ENCODE results near the gene TRIM63. TPM values are rescaled to one million over a fixed set of nuclear protein-coding genes. Genes with fewer than 3 reads are reported as not detected.
"Not testable (repeated sequence)": the region's sequence is repeated elsewhere in the genome, so short reads cannot be mapped to it uniquely, and the experiment has no call there.

TRIM63 gene
- total RNA-seq, 1 experiment from 2014 or later, result not detected

DNA sequence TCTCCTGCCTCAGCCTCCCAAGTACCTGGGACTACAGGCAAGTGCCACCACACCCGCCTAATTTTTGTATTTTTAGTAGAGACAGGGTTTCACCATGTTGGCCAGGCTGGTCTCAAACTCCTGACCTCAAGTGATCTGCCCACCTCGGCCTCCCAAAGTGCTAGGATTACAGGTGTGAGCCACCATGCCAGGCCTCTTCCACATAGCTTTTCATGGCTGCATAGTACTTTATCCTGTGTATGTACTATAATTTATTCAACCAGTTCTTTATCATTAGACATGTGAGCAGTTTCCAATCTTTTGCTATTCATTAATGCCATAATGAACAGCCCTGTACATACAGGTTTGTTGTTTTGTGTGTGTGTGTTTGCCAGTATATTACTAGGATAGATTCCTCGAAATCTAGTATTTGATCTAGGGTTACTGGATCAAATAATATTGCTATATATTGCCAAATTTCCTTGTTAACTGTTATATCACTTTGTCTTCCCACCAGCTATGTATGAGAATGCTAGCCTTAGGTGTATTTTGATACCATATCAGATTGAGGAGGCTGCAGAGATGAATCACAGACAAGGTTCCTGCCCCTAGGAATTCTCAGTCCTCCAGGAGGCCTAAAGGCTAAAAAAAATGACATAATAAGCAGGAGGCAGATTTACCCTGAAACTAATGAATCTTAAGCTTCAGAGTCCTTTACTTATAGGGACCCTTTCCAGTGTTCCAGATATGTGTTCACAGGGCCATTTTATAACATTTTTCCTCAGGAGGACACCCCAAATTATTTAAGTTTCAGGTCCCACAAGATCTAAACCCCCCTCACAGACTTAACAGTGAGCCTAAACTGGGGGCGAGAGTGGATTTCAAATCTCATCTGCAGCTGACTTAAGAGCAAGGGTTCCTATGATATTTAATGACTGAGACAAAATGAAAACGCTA, 42.1 kb upstream of the TRIM63 start:
- Histone ChIP-seq H3K4me3 (ENCODE audit: low read depth, low read length, poor library complexity, severe bottlenecking) (peak overlapping the region; percentile 99), H3K36me3 (ENCODE audit: insufficient read depth, low read length, poor library complexity, severe bottlenecking) (peaks cover 7% of the 10 kb centered on the region), H3K27ac (ENCODE audit: low read depth, low read length, poor library complexity, severe bottlenecking) (no peak overlapping the region), H3K9me3 (ENCODE audit: low read depth, low read length, poor library complexity, severe bottlenecking) (no peaks in the 10 kb centered on the region), H3K27me3 (replicated peaks; ENCODE audit: insufficient read depth, low read depth, low read length, poor library complexity) (no peaks in the 10 kb centered on the region), H3K4me1 (ENCODE audit: insufficient read depth, low read length, poor library complexity, severe bottlenecking) (peaks cover 9% of the 10 kb centered on the region)
- TF ChIP-seq, protein P1, sequence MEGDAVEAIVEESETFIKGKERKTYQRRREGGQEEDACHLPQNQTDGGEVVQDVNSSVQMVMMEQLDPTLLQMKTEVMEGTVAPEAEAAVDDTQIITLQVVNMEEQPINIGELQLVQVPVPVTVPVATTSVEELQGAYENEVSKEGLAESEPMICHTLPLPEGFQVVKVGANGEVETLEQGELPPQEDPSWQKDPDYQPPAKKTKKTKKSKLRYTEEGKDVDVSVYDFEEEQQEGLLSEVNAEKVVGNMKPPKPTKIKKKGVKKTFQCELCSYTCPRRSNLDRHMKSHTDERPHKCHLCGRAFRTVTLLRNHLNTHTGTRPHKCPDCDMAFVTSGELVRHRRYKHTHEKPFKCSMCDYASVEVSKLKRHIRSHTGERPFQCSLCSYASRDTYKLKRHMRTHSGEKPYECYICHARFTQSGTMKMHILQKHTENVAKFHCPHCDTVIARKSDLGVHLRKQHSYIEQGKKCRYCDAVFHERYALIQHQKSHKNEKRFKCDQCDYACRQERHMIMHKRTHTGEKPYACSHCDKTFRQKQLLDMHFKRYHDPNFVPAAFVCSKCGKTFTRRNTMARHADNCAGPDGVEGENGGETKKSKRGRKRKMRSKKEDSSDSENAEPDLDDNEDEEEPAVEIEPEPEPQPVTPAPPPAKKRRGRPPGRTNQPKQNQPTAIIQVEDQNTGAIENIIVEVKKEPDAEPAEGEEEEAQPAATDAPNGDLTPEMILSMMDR (conservative IDR thresholded peaks at IDR 0.05; ENCODE audit: low read depth, low read length), result no peak
- TF ChIP-seq EZH2 (IDR thresholded peaks at IDR 0.05; ENCODE audit: borderline replicate concordance, low read depth, low read length, poor library complexity, severe bottlenecking), result no peak
- ChIA-PET CTCF (interaction anchor here (0.7 kb wide), 1 partner anchor 170 kb away, joined by 5 read pairs; no protein-coding TSS in a partner anchor), POLR2A (ENCODE audit: low non-redundant PET) (no interaction called here)
- BruUV-seq (replicated peaks), result no TSS peak
- DNase-seq (ENCODE audit: low spot score), result no peak
- intact Hi-C loops (cut with micrococcal nuclease; ENCODE audit: unreplicated experiment), result no loop called here

DNA sequence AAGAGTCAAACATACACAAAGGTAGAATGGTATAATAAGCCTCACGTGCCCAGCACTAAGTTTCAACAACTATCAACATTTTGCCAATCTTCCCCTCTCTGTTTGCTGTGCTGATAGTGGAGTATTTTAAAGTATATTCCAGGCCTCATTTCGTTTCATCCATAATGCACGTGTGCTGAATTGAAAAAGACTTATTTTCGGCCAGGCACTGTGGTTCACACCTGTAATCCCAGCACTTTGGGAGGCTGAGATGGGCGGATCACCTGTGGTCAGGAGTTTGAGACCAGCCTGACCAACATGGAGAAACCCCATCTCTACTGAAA, 37.8 kb upstream of the TRIM63 start:
- DNase-seq (ENCODE audit: low spot score); H3K27ac ChIP-seq (ENCODE audit: low read depth, low read length, poor library complexity, severe bottlenecking); BruUV-seq (replicated peaks); H3K27me3 ChIP-seq (replicated peaks; ENCODE audit: insufficient read depth, low read depth, low read length, poor library complexity); H3K36me3 ChIP-seq (ENCODE audit: insufficient read depth, low read length, poor library complexity, severe bottlenecking); H3K9me3 ChIP-seq (ENCODE audit: low read depth, low read length, poor library complexity, severe bottlenecking); POLR2A ChIA-PET (ENCODE audit: low non-redundant PET); H3K4me3 ChIP-seq (ENCODE audit: low read depth, low read length, poor library complexity, severe bottlenecking); H3K4me1 ChIP-seq (ENCODE audit: insufficient read depth, low read length, poor library complexity, severe bottlenecking): not testable (repeated sequence)
- CTCF ChIA-PET, result interaction anchor here (0.6 to 1.0 kb wide), 7 partner anchors 19 to 325 kb away, joined by 3 to 30 read pairs (median 3); partner anchors contain the start of gene CEP85
- intact Hi-C loops (cut with micrococcal nuclease; ENCODE audit: unreplicated experiment), result loop anchor here (1.0 kb wide), 3 partner anchors 40 to 216 kb away; no protein-coding TSS in a partner anchor

DNA sequence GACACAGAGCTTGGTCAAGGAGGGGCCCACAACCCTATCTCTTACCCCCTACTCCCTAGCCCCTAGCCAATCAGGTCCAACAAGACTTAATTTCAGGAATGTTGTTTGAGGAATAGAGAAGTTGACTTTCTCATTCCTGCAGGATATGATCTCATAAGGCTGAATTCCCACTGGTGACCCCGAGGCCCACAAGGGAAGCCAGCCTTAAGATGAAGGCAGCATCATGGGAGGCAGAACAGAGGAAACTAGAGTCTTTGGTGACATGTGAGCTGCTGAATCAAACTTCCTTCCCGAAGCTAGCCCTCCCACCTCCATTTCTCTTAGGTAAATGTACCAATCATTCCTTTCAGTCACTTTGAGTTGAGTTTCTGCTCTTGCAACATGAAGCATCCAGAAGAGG, 35.1 kb upstream of the TRIM63 start:
- CTCF ChIA-PET, result no interaction called here
- intact Hi-C loops (cut with micrococcal nuclease; ENCODE audit: unreplicated experiment), result no loop called here
- no peak for DNase-seq (ENCODE audit: low spot score)

More for the DNA sequence above, 35.1 kb upstream of the TRIM63 start:
- Histone ChIP-seq H3K27ac (ENCODE audit: low read depth, low read length, poor library complexity, severe bottlenecking) (no peak overlapping the region), H3K4me3 (ENCODE audit: low read depth, low read length, poor library complexity, severe bottlenecking) (no peak overlapping the region), H3K9me3 (ENCODE audit: low read depth, low read length, poor library complexity, severe bottlenecking) (no peaks in the 10 kb centered on the region), H3K4me1 (ENCODE audit: insufficient read depth, low read length, poor library complexity, severe bottlenecking) (no peaks in the 10 kb centered on the region), H3K27me3 (replicated peaks; ENCODE audit: insufficient read depth, low read depth, low read length, poor library complexity) (no peaks in the 10 kb centered on the region), H3K36me3 (ENCODE audit: insufficient read depth, low read length, poor library complexity, severe bottlenecking) (no peaks in the 10 kb centered on the region)
- BruUV-seq (replicated peaks), result no TSS peak
- POLR2A ChIA-PET (ENCODE audit: low non-redundant PET), result no interaction called here
- TF ChIP-seq EZH2 (IDR thresholded peaks at IDR 0.05; ENCODE audit: borderline replicate concordance, low read depth, low read length, poor library complexity, severe bottlenecking), result no peak
- TF ChIP-seq, protein P1 (conservative IDR thresholded peaks at IDR 0.05; ENCODE audit: low read depth, low read length), result no peak

Measured in A673 (cell line).